ENCODE data around the gene LEMD3.
A peak's percentile ranks its signal among the peaks of the same experiment; 100 is the strongest.

Gene LEMD3

DNA sequence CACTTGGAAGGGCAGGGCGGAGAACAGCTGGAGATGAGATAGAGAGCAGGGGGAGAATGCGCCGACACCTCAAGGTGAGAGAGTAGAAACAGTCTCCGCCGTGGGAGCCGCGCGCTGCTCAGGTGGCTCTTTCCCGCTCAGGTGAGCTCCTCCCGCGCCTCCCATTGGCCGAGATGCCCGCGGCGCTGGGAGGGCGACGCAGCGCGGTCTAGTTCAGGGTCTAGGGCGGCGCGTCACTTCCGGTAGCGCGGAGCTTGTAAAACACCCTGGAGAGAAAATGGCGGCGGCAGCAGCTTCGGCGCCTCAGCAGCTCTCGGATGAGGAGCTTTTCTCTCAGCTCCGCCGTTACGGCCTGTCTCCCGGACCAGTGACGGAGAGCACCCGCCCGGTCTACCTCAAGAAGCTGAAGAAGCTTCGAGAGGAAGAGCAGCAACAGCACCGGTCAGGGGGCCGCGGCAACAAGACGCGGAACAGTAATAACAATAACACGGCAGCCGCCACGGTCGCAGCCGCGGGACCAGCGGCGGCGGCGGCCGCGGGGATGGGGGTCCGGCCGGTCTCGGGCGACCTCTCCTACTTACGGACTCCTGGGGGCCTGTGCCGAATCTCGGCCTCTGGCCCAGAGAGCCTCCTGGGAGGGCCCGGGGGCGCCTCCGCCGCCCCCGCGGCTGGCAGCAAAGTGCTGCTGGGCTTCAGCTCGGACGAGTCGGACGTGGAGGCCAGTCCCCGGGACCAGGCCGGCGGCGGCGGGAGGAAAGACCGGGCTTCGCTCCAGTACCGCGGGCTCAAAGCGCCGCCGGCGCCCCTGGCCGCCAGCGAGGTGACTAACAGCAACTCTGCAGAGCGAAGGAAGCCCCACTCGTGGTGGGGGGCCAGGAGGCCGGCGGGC lies at the start of gene LEMD3:
Gene LEMD3 (plus strand): TSS at position 264 of the 889 bp plus-strand sequence. CDS start 14 bp downstream, at position 278.
- H3K4me3 ChIP-seq (ENCODE audit: low read depth, low read length): peak within 1 kb of the TSS; percentile 91

DNA sequence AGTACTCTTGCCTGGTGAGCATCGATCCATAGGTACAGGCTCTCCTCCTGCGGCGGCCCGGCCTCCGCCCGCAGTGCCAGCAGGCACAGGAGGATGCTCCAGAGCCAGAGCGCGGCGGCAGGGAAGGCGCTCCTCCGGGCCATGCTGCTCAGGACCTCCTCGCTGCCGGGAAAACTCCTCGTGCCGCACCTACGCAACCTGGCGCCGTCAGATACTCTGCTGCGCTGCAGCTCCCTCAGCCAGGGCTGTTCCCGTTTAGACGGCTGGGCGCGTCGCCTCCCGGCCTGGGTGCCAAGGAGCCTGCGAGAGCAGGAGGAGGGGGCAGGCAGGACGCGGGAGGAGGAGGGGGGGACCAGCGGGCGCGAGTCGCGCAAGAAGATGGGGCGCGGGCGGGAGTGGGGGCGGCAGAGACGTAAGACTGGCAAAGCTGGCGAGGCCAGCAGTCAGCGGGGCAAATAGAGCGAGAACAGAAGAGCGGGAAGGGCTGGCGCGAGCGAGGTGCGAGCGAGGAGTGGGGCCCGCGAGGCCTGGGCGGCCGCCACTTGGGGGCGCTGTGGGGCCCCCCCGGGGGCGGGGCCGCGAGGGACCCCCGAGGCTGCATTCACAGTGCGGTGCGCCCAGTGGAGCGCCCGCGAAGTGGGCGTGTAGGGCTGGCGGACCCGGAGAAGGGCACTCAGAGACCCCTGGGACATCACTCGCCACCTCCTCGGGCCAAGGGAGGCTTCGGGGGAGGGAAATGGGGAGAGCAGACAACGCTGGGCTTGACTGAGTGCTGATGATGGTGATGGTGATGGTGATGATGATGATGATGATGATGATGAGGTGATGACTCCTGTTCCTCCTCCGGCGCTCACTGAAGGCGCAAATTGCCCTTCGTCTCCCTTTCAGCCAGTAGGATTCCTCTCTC lies 48.1 kb upstream of the LEMD3 start, which contains the start of gene WIF1:
Gene WIF1 (minus strand): TSS at position 257 of the 907 bp plus-strand sequence. CDS start 114 bp downstream, at position 143.
- H3K4me3 ChIP-seq (ENCODE audit: low read depth, low read length): no peak within 1 kb of the TSS
- no peak for DNase-seq (ENCODE audit: low read depth)
- TF ChIP-seq, protein P1, sequence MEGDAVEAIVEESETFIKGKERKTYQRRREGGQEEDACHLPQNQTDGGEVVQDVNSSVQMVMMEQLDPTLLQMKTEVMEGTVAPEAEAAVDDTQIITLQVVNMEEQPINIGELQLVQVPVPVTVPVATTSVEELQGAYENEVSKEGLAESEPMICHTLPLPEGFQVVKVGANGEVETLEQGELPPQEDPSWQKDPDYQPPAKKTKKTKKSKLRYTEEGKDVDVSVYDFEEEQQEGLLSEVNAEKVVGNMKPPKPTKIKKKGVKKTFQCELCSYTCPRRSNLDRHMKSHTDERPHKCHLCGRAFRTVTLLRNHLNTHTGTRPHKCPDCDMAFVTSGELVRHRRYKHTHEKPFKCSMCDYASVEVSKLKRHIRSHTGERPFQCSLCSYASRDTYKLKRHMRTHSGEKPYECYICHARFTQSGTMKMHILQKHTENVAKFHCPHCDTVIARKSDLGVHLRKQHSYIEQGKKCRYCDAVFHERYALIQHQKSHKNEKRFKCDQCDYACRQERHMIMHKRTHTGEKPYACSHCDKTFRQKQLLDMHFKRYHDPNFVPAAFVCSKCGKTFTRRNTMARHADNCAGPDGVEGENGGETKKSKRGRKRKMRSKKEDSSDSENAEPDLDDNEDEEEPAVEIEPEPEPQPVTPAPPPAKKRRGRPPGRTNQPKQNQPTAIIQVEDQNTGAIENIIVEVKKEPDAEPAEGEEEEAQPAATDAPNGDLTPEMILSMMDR (IDR thresholded peaks at IDR 0.05; ENCODE audit: control insufficient read depth, extremely low read depth, insufficient read depth): no peak

More for the DNA sequence above, at the start of gene LEMD3:
- DNase-seq (ENCODE audit: low read depth): peak; percentile 88
- TF ChIP-seq, protein P1 (IDR thresholded peaks at IDR 0.05; ENCODE audit: control insufficient read depth, extremely low read depth, insufficient read depth): no peak

DNA sequence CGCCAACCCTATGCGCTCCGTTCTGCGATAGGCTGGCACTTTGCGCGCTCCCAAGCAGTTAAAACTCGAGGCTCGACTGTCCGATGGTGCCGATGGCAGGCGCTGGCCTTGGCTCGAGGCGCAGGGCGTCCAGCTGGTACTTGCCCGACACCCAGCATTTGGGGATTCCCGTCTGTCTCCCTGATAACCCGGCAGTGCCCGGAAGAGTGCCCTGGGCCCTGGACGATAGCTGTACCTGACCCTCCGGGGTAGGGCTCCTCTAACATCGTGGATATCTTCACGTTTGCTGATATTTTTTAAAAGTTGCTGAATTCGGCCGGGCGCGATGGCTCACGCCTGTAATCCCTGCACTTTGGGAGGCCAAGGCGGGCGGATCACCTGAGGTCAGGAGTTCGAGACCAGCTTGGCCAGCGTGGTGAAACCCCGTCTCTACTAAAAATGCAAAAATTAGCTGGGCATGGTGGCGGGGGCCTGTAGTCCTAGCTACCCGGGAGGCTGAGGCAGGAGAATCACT lies 47.4 kb upstream of the LEMD3 start:
- no peak overlapping the region for H3K4me3 ChIP-seq (ENCODE audit: low read depth, low read length)
- TF ChIP-seq, protein P1 (IDR thresholded peaks at IDR 0.05; ENCODE audit: control insufficient read depth, extremely low read depth, insufficient read depth): no peak
- no peak for DNase-seq (ENCODE audit: low read depth)

DNA sequence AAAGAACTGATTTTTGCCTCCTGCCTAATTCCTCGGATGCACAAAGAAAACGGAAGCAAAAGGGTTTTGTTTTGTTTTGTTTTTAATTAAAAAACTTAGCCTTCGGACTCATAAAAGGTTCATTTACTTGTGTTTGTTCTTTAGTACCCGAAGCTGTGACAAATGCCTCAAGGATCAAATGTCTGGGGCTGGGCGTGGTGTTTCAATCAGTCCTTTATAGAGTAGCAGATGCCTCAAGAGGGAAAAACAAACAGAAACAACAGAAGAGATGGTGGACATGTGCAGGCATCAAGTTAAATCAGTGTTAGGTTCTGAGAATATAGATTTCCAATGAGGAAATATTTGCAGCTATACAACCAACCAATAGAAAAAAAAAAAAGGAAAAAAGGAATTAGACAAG lies 46.7 kb upstream of the LEMD3 start:
- TF ChIP-seq, protein P1 (IDR thresholded peaks at IDR 0.05; ENCODE audit: control insufficient read depth, extremely low read depth, insufficient read depth): no peak
- H3K4me3 ChIP-seq (ENCODE audit: low read depth, low read length): no peak overlapping the region
- DNase-seq (ENCODE audit: low read depth): no peak

DNA sequence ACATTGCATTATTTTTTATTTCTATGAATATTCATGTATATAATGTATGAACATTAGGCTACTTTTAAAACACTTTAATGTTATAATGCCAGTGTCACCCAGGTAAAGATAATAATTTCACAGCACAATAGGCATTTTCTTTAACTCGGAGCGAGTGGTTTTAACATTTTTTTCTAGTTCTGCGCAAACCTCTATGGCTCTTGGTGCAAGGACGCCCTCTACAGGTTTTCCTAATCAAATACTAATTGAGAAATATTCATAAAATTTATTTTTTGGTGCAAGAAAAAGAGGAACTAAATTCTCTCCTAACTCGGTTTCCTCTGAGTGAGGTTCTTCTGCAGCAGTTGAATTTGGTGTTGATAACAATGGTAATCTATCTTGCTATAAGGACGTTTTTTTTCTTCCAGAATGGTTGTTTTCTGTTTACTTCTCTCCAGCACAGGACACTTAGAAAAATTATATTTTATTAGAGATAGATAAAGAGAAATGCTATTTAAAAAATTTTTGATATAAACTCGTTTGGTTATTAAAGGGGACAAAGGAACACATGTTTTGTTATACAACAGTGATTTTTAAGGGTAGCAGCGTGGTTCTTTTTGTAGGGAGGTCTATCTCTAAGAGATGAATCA lies 45.8 kb upstream of the LEMD3 start:
- no peak overlapping the region for H3K4me3 ChIP-seq (ENCODE audit: low read depth, low read length)
- no peak for DNase-seq (ENCODE audit: low read depth)
- TF ChIP-seq, protein P1 (IDR thresholded peaks at IDR 0.05; ENCODE audit: control insufficient read depth, extremely low read depth, insufficient read depth): peak; percentile 55

DNA sequence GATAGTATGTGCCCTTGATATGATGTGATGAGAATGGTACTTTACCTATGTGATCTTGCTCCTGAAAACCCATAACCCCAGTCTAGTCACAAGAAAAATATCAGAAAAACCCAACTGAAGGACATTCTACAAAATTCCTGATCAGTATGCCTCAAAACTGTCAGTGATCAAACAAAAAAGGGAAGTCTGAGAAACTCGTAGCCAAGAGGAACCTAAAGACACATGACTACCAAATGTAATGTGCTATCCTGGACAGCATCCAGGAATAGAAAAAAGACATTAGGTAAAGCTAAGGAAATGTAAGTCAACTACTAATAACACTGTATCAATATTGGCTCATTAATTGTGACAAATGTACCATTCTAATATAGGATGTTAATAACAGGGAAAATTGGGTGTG lies 44.1 kb upstream of the LEMD3 start:
- no peak for DNase-seq (ENCODE audit: low read depth)
- H3K4me3 ChIP-seq (ENCODE audit: low read depth, low read length): no peak overlapping the region
- TF ChIP-seq, protein P1 (IDR thresholded peaks at IDR 0.05; ENCODE audit: control insufficient read depth, extremely low read depth, insufficient read depth): no peak
